Epithelial cell of proximal tubule (primary cell): ENCODE results near the gene R3HDM2. TPM values are rescaled to one million over a fixed set of nuclear protein-coding genes. Genes with fewer than 3 reads are reported as not detected.
"Not testable (repeated sequence)": the region's sequence is repeated elsewhere in the genome, so short reads cannot be mapped to it uniquely, and the experiment has no call there.

Experiments used
- DNase-seq: peaks from one replicate; pipeline ENCODE4 v3.0.0-alpha.2; 2011; ENCODE audit warnings: low read depth
- H3K4me3 ChIP-seq: 2 replicates; pipeline ENCODE4 v1.5.1; 2011; ENCODE audit warnings: low read depth, mild to moderate bottlenecking, low read length
- CTCF ChIP-seq: conservative IDR thresholded peaks from 2 replicates; pipeline ENCODE4 v1.5.1; 2012; ENCODE audit warnings: low read depth, mild to moderate bottlenecking, low read length
- total RNA-seq: library from RNA; depleted of rRNA; stranded (reverse); fragments of >200 nt; gene quantifications from 2 replicates; pipeline ENCODE4 v1.2.3, GENCODE V29; 2015

The R3HDM2 gene
- total RNA-seq, 1 donor from 2014 or later: 12.5 TPM

- TF ChIP-seq CTCF: no peak
- no peak overlapping the region for H3K4me3 ChIP-seq
- DNase-seq: no peak
These were observed 83.6 kb downstream of the R3HDM2 start for GRCh38 chr12:57347284-57347683.

GRCh38 chr12:57343703-57344378 is 87.0 kb downstream of the R3HDM2 start:
- H3K4me3 ChIP-seq: no peak overlapping the region
- no peak for TF ChIP-seq CTCF
- DNase-seq: no peak

- TF ChIP-seq CTCF: no peak
- DNase-seq: no peak
These were observed 88.6 kb downstream of the R3HDM2 start for GRCh38 chr12:57342207-57342691.

GRCh38 chr12:57341275-57341990 is 89.4 kb downstream of the R3HDM2 start:
- no peak for TF ChIP-seq CTCF
- no peak overlapping the region for H3K4me3 ChIP-seq
- DNase-seq: no peak

More at GRCh38 chr12:57342207-57342691, 88.6 kb downstream of the R3HDM2 start:
- no peak overlapping the region for H3K4me3 ChIP-seq

- H3K4me3 ChIP-seq: no peak overlapping the region
- TF ChIP-seq CTCF: no peak
- DNase-seq: no peak
These were observed 90.7 kb downstream of the R3HDM2 start for GRCh38 chr12:57340104-57340503.

- not testable (repeated sequence) for H3K4me3 ChIP-seq, DNase-seq
These were observed 94.5 kb downstream of the R3HDM2 start for GRCh38 chr12:57336299-57336698.

- H3K4me3 ChIP-seq: no peak overlapping the region
- TF ChIP-seq CTCF: no peak
- DNase-seq: no peak
These were observed 96.6 kb downstream of the R3HDM2 start for GRCh38 chr12:57334219-57334618.
